Fibroblast of peridontal ligament (primary cell): ENCODE data around the gene SCN5A.

ENCODE experiments used
- DNase-seq: peaks from one replicate; pipeline ENCODE4 v3.0.0-alpha.2; 2010; ENCODE audit errors: extremely low read depth

SCN5A gene

GRCh38 chr3:38647217-38647970, 2.1 kb downstream of the SCN5A start:
- no peak for DNase-seq

- DNase-seq, result peak; percentile 14
These were observed 2.9 kb downstream of the SCN5A start for GRCh38 chr3:38646630-38647029.

- DNase-seq, result no peak
These were observed 3.4 kb downstream of the SCN5A start for GRCh38 chr3:38646062-38646461.

- DNase-seq, result no peak
These were observed 3.9 kb downstream of the SCN5A start for GRCh38 chr3:38645601-38646000.

DNA sequence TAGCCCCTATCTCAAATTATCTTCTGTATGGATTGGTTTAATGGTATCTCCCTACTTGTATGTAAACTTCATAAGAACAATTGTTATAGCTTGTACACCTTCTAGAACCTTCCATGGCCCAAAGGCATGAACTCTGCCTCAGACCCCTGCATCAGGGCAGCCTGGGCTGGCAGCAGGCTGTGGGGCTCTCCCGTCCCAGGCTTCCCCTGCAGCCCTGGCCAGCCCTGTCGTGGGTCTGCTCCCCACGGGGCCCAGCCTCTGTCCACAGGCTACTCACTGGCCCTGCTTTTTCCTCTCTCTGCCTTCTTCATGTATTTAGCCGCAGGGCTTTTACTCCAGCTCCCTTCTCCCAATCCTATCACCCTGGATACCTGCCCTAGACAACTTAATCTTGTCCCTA, 4.4 kb downstream of the SCN5A start:
- DNase-seq, result no peak

- DNase-seq, result no peak
These were observed 4.8 kb downstream of the SCN5A start for GRCh38 chr3:38644662-38645053.

DNA sequence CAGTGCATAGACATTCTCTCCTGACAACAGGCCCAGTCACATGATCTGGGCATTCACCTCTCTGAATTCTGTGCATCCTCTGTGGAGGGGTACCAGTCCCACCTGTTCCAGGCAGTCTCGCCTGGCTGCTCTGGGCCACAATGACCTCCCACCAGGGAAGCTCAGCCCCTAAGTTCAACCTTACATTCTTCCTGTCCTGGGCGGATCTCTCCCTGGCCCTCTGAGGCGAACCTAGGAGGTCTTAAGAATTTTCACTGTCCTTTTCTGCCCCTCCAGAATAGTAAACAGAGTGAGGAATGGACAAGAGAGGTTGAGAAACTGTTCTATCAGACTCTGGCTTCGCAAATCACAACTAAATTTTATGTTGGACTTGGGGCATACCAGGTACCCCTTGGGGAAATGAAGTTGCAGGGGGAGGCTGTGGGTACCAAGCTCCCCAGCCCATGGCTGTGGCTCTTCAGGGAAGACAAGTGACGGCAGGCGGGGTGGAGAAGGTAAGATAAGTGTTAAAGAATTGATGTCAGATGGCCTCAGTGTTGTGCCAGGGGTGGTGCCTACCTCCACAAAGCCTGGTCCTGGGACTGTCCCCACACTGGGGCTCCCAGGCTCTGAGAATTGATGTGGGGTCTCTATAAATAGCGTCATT, 5.3 kb downstream of the SCN5A start:
- no peak for DNase-seq

GRCh38 chr3:38643592-38643991, 5.9 kb downstream of the SCN5A start:
- DNase-seq, result no peak

GRCh38 chr3:38643090-38643489, 6.4 kb downstream of the SCN5A start:
- no peak for DNase-seq

- no peak for DNase-seq
These were observed 7.9 kb downstream of the SCN5A start for GRCh38 chr3:38641461-38642110.

DNA sequence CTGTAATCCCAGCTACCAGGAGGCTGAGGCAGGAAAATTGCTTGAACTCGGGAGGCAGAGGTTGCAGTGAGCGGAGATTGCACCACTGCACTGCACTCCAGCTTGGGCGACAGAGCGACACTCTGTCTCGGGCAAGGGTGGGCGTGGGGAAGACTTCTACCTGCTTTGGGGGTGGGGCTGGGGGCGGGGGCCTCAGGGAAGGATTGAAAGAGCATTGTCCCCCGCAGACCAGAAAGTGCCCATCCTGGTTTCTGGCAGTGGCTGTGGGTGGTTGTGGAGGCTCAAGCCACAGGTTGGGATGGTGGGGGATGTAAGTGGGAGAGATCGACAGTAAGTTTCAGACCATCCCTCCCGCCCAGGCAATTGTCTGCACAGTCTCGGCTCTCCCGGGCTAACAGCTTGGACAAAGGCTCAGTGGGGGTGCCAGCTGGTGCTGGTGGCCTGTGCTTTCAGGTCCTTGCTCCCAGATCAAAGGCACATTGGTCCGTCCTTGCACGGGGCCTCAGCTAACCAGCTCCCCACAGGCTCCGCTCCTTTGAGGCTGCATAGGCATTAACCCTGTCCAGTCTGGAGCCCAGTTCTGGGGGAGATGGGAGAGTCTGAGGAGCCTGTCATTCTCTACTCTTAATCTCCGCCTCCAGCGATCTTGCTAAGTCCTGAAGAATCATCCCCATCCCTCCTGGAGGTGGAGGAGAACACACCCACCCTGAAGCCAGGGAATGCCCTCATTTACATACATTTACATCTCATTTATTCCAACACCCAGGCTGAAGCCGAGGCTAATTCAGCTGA, 8.6 kb downstream of the SCN5A start:
- DNase-seq, result no peak

DNA sequence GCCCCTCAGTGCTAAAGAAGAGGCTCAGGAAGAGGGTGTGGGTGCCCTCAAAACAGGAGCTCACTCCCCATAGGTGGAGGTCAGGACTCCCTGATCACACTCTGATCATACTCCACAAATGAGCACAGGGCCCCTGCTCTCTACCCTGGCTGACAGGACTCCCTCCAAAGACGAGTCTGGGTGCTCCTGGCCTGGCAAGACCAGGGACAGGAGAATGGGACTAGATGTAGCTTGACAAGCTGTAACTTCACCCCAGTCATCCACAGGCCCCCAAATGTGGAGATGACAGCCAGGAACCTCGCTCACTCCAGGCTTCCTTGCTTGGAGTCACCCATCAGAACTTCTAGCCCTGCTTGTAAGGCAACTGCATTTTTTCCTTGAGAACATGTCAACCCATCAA, 11.1 kb downstream of the SCN5A start:
- no peak for DNase-seq

GRCh38 chr3:38637906-38638305, 11.6 kb downstream of the SCN5A start:
- no peak for DNase-seq

DNA sequence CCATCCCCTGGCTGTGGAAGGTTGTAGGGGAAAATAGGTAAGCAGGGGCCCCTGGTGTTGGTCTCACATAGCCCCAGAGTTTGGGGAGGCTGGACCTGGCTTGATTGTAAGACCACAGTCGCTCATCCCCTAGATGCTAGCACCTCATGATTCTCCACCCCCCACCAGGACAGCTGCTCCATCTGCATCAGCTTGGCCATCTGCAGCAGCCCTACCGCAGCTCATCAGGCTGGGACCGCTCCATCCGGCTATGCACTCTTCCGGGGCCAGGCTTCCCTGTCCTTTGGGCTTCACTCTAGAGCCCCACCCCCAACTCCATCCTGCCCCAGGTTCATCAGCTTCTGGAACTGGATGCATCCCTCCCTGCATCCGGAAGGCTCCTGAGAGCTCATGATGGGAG, 12.6 kb downstream of the SCN5A start:
- no peak for DNase-seq

- DNase-seq, result no peak
These were observed 13.0 kb downstream of the SCN5A start for GRCh38 chr3:38636464-38636863.

DNA sequence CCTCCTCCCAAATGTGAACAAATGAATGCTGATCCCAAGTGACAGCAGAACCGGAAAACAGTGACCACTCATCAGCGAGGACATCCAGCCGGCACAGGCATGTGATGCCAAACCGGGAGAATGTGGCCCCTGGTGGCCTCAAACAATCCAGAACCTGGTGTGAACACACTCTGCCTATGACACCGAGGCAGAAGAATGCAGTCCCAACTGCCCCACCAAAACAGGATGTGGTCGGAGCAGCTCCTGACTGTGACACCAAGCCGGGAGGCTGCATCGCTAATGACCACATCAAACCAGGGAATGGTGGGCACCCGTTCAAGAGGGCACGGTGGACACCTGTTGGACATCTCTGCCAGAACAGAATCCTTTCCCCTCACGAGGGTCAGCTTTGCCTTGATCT, 15.4 kb downstream of the SCN5A start:
- no peak for DNase-seq

GRCh38 chr3:38632989-38633388, 16.5 kb downstream of the SCN5A start:
- no peak for DNase-seq

GRCh38 chr3:38630606-38631005, 18.9 kb downstream of the SCN5A start:
- DNase-seq, result no peak

DNA sequence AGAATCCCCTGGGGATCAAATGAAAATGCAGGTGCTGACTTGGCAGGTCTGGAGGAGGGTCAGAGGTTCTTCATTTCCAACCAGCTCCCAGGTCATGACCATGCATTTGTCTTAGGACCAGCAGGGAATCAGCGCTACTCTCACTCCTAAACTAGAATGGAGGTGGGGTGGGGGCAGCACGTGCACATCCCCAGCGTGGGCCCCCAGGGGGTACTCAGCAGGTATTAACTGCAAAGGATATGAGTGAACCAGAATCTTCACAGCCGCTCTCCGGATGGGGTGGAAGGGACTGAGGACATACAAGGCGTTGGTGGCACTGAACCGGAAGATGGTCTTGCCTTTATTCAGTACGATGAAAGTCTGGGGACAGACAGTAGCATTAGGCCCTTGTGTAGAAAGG, 19.4 kb downstream of the SCN5A start:
- no peak for DNase-seq

DNA sequence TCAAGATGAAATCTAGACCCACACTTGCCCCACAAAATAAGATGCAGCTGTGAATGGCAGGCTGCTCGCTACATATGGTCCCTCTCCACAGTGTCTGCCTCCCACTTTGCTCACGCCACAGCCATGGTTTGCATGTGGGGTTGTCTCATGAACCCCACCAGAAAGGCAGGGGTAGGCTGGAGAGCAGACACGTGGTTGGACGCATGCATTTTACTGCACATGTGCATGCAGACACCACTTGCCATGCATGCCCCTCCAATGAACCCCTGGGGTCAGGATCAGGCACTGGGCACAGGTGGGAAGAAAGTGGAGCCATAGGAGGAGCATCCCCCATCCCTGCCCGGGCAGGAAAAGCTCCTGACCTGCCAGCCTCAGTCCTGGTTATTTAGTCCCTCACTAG, 20.7 kb downstream of the SCN5A start:
- no peak for DNase-seq

GRCh38 chr3:38627956-38628355, 21.5 kb downstream of the SCN5A start:
- no peak for DNase-seq

- no peak for DNase-seq
These were observed 23.3 kb downstream of the SCN5A start for GRCh38 chr3:38626171-38626570.
